DLD1 (cell line): ENCODE data around the gene ABCA10.
"Not testable (repeated sequence)": the region's sequence is repeated elsewhere in the genome, so short reads cannot be mapped to it uniquely, and the experiment has no call there.

Experiments
- in situ Hi-C: cut with HindIII; loops from 2 replicates; pipeline ENCODE4 v1.10.0; 2017; ENCODE audit warnings: low sequenced_read_pairs

The ABCA10 gene

GRCh38 chr17:69231521-69231920 is 2.9 kb upstream of the ABCA10 start:
- in situ Hi-C loops: no loop called here

- in situ Hi-C loops: no loop called here
Observed at GRCh38 chr17:69230939-69231338, 2.3 kb upstream of the ABCA10 start.

- in situ Hi-C loops: no loop called here
Observed at GRCh38 chr17:69228018-69228417, 606 bp downstream of the ABCA10 start.

GRCh38 chr17:69227541-69227940 is 1.1 kb downstream of the ABCA10 start:
- in situ Hi-C loops: no loop called here

- in situ Hi-C loops: no loop called here
Observed at GRCh38 chr17:69223809-69224208, 4.8 kb downstream of the ABCA10 start.

GRCh38 chr17:69222707-69223258 is 5.8 kb downstream of the ABCA10 start:
- in situ Hi-C loops: no loop called here

- in situ Hi-C loops: no loop called here
Observed at GRCh38 chr17:69220098-69220497, 8.5 kb downstream of the ABCA10 start.

GRCh38 chr17:69218986-69219385 is 9.6 kb downstream of the ABCA10 start:
- in situ Hi-C loops: no loop called here

GRCh38 chr17:69213059-69213813 is 15.4 kb downstream of the ABCA10 start:
- in situ Hi-C loops: no loop called here

- in situ Hi-C loops: no loop called here
Observed at GRCh38 chr17:69208640-69209039, 20.0 kb downstream of the ABCA10 start.

- in situ Hi-C loops: no loop called here
Observed at GRCh38 chr17:69207151-69207550, 21.5 kb downstream of the ABCA10 start.

GRCh38 chr17:69198238-69198637 is 30.4 kb downstream of the ABCA10 start:
- in situ Hi-C loops: no loop called here

GRCh38 chr17:69196105-69196653 is 32.4 kb downstream of the ABCA10 start:
- in situ Hi-C loops: not testable (repeated sequence)

GRCh38 chr17:69192754-69193153 is 35.9 kb downstream of the ABCA10 start:
- in situ Hi-C loops: no loop called here

- in situ Hi-C loops: no loop called here
Observed at GRCh38 chr17:69188796-69189195, 39.8 kb downstream of the ABCA10 start.

GRCh38 chr17:69188064-69188463 is 40.6 kb downstream of the ABCA10 start:
- in situ Hi-C loops: no loop called here

GRCh38 chr17:69187294-69187693 is 41.3 kb downstream of the ABCA10 start:
- in situ Hi-C loops: no loop called here

GRCh38 chr17:69179227-69179952 is 49.2 kb downstream of the ABCA10 start:
- in situ Hi-C loops: no loop called here

- in situ Hi-C loops: no loop called here
Observed at GRCh38 chr17:69176457-69176795, 52.2 kb downstream of the ABCA10 start.

- in situ Hi-C loops: no loop called here
Observed at GRCh38 chr17:69175625-69176456, 52.8 kb downstream of the ABCA10 start.

- in situ Hi-C loops: no loop called here
Observed at GRCh38 chr17:69175262-69175624, 53.4 kb downstream of the ABCA10 start.
